RPMI7951 (cell line): Measurements from ENCODE around the gene C11orf42. TPM values are rescaled to one million over a fixed set of nuclear protein-coding genes. Genes with fewer than 3 reads are reported as not detected.

Experiments used
- DNase-seq: peaks from one replicate; pipeline ENCODE4 v3.0.0-alpha.2; 2012; ENCODE audit warnings: low read depth
- total RNA-seq: library from RNA; depleted of rRNA; stranded (reverse); fragments of >200 nt; shearing (Covaris generic); gene quantifications from 2 replicates; pipeline ENCODE4 v1.2.3, GENCODE V29; 2014; rRNA removed

The C11orf42 gene, protein sequence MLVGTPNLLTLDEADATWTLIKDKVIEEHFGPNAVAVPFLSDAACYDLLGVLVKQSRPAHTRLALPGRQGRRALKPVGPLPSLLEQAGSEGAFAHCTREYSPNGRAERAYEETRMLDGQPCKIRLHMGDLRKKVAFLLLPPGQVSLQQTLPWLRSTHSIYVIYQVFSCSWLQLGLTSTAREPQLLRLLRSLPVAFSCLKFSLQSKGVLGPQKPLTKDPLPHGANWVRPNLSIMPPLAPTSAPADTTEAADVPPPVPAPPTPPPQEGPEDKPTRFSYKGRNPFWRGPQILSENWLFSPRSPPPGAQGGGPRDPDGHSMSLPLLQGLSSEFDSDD
- total RNA-seq: not detected in 2 replicates

DNA sequence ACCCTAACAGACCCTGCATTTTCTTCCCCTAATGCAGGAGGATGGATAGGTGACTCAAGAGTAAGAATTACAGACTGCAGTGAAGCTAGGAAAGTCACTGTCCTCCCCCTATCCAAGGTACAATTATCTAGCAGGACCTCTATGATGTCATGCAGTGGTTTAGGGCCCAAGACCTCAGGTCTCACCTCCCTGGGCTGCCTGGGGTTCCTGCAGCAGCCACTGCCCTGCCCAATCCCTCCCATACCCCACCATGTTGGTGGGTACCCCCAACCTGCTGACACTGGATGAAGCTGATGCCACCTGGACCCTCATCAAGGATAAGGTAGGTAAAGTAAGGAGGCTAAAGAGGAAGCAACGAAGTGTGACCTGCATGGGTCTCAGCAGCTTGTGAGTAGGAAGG, at the start of gene C11orf42:
Gene C11orf42, plus strand, starts transcription at position 192 of the 400 bp plus-strand sequence. Its CDS starts 59 bp downstream, at position 251.
- DNase-seq: no peak

DNA sequence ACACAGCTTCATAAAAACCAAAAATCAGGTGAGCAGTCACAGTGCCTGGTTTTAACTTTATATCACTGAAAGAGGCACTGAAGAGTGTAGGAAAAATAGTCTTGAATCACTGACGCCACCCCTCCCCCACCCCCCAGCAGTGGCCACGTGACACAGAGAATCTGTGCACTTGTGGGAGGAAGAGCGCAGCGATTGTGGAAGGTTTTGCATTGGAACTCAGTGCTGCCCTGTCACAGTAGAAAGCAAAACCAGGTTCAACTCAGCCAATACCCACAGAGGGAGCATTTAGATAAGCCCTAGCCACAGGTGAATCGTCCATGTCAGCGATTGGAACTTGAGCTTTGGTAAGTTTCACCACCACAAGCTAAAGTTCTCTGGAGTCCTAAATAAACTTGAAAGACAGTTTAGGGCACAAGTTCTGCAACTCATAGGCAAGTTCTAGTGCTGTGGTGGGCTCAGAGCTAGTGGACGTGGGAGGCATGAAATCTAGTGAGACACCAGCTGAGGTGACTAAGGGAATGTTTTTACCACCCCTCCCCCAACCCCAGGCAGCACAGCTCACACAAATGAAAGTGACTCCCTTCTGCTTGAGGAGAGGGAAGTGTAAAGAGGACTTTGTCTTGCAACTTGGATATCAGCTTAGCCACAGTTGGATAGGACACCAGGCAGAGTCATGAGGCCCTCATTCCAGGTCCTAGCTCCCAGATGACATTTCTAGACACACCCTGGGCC, 48.6 kb upstream of the C11orf42 start:
- DNase-seq: no peak

DNA sequence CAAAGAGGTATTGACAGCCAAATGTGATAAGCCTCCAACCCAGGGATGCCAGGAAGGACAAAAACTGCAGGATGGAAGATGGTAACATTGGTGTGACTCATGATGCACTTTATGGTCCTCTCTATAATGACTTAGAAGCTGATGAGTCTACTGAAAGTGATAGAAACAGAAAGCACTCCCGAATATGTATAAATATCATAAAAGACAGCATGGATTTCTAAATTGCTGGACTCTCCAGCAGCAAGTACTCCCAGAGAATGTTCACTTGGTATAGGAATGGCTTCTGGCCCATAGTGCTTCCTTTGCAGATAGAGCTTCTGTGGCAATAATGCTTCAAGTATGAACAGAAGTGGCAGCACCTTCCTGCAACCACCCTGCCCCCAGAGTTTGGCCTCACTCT, 35.1 kb upstream of the C11orf42 start, which contains the start of gene OR52B2:
Gene OR52B2, minus strand, starts transcription at position 101 of the 400 bp plus-strand sequence. Its CDS starts 0 bp downstream, at position 101.
- no peak for DNase-seq

DNA sequence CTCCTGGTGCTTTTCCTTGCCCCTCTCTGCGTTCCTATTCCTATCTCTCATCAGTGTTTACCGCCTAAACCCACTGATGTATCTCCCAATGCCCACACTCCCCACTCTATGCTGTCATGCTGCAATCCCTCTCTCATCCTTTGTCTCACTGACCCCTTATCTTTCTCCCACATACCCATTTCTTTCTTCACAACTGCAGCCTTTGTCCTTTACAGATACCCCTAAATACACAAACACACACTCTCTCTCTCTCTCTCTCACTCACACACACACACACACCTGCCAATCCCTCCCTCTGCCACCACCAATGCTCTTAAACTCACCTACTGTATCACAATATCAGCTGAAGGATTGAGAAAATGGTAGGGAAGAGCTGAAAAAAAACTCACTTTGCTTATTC, 29.9 kb upstream of the C11orf42 start:
- DNase-seq: no peak

DNA sequence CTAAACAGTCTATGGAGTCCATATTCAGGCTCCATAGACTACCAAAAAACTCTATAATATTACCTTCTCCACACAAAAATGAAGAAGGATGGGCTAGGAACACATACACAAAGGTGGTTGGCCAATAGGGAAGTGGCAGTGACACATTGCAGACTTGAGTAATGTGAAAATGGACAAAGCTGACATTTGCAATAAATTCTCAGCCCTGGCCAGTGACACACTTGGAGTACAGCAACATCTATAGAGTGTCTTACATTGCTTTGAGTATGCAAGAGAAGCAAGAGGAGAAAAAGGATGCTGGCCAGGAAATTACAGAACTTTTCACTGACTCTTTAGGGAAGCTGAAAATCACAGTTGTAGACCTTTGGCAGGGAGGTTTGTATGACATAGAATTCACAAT, 13.6 kb upstream of the C11orf42 start:
- DNase-seq: no peak

DNA sequence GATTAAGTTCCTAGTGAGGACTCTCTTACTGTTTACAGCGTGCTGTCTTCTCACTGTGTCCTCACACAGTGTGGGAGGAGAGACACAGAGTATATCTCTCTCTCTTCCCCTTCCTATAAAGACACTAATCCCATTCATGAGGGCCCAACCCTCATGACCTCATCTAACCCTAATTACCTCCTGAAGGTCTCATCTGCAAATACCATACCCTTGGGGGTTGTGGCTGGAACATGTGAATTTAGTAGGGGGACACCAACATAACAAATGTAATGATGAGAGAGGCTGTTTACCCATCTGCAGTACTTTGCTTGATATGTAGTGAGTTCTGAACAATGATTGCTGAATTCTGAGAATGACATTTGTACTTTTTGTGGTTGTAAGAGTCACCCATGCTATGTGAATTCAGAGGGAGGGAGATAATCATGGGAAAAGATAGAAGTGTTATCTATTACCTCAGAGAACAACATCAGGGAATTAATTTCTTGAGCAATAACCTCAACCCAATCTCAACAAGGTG, 11.2 kb upstream of the C11orf42 start:
- DNase-seq: no peak

DNA sequence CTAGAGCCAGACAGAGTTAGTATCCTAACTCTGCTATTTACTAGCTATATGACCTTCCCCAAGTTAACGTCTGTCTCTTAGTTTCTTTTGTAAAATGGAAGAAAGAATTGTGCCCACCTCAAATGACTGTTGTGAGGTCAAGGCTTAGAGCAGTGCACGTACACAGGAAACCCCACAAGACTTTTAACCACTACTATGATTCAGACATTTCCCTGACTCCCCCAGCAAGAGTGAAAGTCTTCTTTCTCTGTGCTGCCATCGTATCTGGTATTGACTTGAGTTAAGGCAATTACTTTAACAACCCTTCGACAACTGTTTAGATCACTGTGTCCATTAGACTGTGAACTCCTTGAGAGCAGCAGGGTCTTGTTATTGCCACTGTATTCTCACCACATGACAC, 9.0 kb upstream of the C11orf42 start:
- no peak for DNase-seq

DNA sequence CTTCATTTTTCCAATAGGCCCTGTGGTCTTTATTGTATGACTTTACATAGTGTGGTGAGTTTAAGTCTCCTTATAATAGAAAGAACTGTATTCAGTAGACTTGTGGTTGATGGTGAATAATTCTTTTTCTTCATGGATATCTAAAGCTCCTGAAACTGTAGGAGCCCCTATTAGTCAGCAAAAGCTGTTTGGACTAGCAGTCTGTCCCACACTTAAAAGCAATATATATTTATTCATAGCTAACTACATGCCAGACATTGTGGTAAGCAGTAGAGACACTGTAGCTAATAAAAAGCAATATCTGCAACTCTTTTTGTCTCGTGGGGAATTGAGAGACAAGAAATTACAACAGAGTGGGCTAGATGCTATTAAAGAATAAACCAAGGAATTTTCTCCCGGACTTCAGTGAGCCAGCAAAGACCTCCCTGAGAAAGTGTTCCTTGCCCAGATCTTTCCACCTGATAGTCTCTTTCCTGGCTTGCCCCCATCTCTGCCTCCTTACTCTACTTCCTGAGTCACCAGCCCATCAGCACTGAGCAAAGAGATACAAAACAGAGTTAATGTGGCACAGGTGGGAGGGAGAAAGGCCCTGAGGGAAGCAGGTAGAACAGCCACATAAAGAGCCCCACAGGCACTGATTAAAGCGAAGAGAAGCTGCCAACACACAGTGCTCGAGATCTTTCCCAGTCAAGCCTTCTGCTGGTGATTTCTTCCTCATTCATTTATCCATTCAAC, 7.7 kb upstream of the C11orf42 start:
- no peak for DNase-seq

DNA sequence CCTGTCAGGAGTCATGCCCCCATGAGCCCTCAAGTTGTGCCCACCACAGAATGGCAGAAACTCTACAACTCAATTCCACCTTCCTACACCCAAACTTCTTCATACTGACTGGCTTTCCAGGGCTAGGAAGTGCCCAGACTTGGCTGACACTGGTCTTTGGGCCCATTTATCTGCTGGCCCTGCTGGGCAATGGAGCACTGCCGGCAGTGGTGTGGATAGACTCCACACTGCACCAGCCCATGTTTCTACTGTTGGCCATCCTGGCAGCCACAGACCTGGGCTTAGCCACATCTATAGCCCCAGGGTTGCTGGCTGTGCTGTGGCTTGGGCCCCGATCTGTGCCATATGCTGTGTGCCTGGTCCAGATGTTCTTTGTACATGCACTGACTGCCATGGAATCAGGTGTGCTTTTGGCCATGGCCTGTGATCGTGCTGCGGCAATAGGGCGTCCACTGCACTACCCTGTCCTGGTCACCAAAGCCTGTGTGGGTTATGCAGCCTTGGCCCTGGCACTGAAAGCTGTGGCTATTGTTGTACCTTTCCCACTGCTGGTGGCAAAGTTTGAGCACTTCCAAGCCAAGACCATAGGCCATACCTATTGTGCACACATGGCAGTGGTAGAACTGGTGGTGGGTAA, 6.1 kb upstream of the C11orf42 start, which contains the start of gene OR52W1:
Gene OR52W1, plus strand, starts transcription at position 51 of the 637 bp plus-strand sequence. Its CDS starts 0 bp downstream, at position 51.
- no peak for DNase-seq

DNA sequence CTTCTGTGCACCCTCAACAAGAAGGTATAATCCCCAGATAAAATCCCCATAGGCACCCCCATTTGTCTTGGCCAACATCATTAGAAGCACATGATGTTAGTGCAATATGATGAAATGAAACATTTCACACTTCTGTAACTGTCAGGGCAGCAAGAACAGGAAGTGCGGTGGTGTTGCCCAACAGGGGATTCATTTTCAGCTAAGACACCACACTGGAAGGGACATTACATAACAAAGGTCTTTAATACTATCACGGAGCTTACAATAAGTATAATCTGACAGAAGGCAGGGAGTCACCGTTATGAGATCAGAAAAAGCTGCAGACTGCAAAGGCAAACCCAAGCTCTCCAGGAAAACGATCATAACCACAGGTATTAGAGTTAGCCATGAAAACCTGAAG, 4.4 kb upstream of the C11orf42 start:
- no peak for DNase-seq

DNA sequence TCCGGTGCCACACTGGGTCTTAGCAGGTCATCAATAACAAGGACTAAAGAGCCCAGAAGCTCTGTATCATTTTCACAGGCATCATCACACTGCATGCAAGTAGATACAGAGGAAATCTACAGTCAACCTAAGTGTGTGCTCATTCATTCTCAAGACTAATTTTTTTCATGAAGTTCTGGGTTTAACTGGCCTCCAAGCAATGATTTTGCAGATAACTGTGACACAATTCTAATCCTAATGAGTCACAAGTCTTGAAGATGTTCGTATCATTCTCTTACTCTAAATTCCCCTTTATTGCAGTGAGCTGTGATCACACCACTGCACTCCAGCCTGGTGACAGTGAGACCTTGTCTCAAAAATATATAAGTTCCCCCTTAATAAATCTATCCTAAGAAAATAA, 3.9 kb upstream of the C11orf42 start:
- DNase-seq: no peak

DNA sequence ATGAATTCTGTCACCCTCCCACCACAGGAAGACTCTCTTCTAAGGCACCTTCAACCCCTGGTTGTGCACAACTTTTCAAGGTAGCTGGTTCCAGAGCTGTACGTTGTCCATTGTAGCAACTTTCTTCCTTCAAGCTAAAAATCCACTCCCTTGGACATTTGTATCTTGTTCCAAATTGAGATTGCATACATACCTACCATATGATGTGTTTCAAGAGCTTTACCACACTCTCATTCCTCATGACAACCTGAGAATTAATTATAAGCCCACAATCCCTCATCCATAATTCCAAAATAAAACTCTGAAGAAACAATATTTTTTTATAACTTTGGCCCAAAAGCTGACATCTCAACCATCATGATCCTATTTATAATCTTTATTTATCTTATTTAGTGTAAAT, 3.3 kb upstream of the C11orf42 start:
- no peak for DNase-seq

DNA sequence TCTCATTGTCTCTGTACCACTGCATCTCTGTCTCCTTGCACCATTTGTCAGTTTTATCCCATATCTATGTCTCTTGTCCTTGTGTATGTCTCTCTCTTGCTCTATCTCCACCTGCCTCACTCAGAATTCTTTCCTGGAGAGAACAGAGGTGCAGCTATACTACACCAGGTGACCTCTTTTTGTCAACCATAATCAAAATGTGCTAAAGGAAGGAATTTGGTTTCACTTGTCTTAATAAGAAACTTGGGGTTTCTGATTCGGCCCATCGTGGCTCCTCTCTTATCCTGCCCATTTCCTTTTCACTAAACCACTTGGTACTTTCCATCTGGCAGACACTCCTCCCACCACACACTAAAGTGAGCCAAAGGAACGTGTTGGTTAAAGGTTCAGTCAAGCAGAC, 2.0 kb upstream of the C11orf42 start:
- no peak for DNase-seq

DNA sequence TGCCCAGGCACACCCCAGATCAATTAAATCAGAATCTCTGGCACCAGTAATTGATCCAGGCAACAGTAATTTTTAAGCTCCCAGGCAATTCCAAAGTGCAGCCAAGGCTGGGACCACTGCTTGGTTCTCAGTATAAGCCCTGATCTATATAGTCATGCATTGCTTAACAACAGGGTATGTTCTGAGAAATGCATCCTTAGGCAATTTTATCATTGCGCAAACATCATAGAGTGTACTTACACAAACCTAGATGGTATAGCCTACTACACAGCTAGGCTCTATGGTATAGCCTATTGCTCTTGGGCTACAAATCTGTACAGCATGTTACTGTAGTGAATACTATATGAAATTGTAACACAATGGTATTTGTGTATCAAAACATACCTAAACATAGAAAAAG, 651 bp upstream of the C11orf42 start:
- no peak for DNase-seq

DNA sequence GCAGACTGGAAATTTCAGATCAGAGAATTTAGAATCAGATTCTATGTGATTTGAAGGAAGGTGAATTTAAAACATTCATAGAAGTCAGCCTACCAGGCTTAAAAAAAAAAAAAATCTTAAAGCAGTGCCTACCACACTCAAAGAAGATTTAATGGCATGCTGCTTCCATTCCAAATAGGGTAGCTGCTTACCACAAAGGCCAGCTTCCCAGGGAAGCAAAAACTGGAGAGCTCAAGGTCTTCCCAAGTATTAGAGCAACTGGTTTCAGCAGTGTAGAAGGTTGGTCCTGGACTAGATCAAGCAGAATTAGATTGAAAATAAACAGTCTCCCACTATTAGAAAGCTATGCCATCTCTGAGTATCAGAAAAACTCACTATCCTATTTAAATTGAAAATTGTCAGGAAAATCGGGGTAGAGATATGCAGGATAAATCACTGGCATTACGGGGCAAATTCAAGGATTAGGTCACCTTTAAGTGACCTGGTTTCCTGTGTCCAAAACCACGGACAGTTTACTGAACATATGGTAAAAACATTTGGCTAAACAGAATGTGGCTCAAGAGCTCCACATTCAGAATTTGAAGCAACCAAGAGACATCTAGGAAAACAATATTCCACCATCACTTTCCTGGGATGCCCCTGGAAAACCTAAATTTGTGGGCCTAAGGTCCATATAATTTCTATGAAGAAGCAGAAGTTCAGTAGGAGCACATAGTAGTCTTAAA, 1.3 kb downstream of the C11orf42 start:
- no peak for DNase-seq

DNA sequence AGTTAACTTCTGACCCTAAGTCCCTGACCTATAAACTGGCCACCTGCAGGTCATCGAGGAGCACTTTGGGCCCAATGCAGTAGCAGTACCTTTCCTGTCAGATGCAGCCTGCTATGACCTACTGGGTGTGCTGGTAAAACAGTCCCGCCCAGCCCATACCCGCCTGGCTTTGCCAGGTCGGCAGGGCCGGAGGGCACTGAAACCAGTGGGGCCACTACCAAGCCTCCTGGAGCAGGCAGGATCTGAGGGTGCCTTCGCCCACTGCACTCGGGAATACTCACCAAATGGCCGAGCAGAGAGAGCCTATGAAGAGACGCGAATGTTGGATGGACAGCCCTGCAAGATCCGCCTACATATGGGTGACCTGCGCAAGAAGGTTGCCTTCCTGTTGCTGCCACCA, 4.4 kb downstream of the C11orf42 start:
- no peak for DNase-seq

DNA sequence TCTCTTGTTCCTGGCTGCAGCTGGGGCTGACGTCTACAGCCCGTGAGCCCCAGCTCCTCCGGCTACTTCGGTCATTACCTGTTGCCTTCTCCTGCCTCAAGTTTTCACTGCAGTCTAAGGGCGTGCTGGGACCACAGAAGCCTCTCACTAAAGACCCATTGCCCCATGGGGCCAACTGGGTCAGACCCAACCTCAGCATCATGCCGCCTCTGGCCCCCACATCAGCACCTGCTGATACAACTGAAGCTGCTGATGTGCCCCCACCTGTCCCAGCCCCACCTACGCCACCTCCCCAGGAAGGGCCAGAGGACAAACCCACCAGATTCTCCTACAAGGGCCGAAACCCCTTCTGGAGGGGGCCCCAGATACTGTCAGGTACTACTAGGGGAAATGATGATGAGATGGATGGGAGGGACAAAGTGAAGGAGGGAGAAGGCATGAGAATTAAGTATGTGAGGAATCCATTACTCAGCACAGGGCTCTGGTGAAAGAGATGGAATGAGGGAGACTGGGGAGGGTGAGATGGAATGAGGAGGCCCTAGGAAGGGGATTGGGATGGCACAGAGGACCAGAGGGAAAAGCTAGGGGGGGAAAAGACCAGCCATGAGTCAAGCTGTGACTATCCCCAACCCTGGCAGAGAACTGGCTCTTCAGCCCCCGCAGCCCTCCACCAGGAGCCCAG, 5.1 kb downstream of the C11orf42 start:
- no peak for DNase-seq

DNA sequence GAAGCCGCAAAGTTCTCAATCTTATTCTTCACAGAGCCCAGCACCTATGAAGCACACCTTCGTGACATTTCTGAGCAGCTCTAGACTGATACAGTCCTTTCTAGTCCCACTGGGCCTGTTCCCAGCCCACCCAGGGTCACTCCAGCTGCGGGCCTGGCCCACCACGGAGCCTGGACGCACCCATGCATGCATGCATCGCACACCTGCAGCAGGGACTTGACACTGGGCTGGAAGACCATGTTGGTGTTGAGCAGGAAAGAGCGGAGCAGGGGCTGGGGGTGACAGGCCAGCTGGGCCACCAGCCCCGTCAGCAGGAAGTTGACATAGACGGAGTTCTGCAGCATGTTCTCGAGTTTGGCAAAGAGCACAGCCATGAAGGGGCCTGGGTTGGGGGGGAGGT, 9.2 kb downstream of the C11orf42 start:
- DNase-seq: no peak

DNA sequence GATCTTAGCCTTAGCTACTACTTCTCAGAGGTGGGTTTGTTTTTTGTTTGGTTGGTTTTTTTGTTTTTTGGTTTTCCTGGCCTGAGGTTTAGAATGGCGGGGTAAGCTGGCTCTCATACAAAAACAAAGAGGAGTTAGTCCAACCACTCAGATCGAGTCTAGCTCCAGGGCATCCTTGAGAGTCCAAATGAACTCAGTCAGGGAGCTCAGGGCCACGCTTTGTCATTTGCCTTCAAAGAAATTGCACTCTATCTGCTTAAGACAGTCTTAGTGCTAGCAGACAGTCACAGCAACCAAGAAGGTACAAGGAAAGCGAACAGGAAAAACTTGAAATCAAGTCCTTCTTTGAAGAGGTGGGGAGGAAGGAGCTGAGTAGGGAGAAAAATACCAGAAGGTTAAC, 11.1 kb downstream of the C11orf42 start:
- no peak for DNase-seq

DNA sequence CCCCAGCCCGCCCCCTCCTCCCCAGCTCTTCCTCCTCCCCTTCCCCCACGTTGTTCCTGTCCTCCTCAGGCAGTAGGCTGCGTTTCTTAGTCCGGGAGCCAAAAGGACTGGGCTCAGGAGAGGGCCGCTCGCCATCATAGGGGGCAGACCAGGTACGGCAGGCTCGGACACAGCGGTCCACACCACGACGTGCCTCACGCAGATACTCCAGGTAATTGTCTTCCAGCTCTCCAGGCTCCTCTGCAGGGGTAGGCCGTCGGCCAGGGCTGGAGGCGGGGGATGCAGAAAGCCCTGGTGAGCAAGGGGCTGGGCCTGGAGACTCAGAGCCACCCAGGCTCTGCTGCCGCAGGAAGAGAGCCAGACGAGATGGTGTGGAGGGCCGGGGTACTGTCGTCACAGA, 12.4 kb downstream of the C11orf42 start:
- no peak for DNase-seq
